ENCODE data around the gene KRTAP23-1.

The KRTAP23-1 gene, protein sequence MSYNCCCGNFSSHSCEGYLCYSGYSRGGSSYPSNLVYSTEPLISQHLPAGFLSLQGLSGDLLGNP

DNA sequence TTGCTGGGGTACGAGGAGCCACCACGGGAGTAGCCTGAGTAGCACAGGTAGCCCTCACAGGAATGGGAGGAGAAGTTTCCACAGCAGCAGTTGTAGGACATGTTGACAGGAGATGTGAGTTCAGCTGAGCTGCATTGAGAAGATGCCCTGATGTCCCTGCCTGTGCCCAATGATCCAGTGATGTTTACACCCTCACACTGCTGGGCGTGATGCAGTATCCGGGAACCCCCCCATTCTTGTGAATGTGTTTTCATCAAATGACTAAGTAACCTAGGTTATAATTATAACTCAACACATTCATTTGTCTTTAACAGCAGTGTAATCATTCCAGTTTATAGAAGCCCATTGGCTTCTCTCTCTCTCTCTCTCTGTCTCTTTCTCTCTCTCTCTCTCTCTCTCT is at the start of gene KRTAP23-1:
KRTAP23-1 (minus strand) TSS at position 101 of the 400 bp plus-strand sequence; CDS start at position 101, 0 bp downstream.
- DNase-seq: no peak

- DNase-seq: no peak
Measured at GRCh38 chr21:30395731-30396130, 47.3 kb upstream of the KRTAP23-1 start, which contains the start of gene KRTAP13-1. Gene KRTAP13-1, plus strand, starts transcription at chr21:30396031. Its CDS starts 56 bp downstream, at chr21:30396087.

- no peak for DNase-seq
Measured at GRCh38 chr21:30391492-30392025, 43.2 kb upstream of the KRTAP23-1 start.

- DNase-seq: no peak
Measured at GRCh38 chr21:30382201-30382600, 33.8 kb upstream of the KRTAP23-1 start.

DNA sequence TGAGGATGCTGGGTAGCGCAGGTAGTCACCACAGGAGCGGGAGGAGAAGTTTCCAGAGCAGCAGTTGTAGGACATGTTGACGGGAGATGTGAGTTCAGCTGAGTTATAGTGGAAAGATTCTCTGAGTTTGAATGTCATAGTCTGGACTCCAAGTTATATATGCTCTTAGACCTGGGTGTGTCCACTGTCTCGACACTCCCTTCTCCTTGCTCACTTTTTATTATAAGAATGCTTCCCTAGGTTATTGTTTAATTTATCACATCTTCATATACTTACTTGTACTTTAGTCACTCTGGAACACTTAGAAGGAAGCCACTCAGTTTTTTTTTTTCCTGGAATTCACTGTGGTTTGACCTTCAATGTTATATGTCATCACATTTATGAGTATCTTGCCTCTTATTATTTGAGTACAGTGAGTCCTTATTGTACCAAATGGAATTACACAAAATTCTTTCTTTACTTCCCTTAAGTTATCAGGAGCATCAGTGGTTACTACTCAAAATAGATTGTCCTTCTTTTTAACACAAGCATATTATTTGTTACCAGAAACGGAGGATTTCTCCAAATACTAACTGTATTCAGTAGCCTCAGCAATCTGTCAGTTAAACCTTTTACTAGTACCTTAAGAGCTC is 23.8 kb upstream of the KRTAP23-1 start, which contains the start of gene KRTAP13-2:
KRTAP13-2 (minus strand) TSS at position 133 of the 632 bp plus-strand sequence; CDS start at position 75, 58 bp downstream.
- DNase-seq: no peak

DNA sequence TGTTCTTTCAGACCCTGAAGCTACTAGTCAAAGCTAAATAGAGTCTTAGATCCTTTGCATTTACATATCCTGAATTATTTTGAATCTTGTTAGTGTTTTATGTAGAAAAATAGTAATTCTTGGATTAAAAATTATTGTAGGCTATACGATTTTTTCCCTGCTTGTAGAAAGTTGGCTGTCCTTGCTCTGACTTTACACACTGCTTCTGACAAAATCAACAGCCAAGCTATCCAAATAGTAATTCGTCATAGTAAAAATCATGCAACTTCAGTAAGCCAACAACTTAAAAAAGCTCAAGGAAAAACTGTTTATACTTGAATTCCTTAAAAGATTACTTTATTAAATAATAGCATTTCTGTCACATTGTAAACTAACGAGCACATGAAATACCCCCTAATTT is 7.5 kb upstream of the KRTAP23-1 start:
- DNase-seq: no peak

GRCh38 chr21:30354308-30355005 is 6.1 kb upstream of the KRTAP23-1 start:
- DNase-seq: no peak

DNA sequence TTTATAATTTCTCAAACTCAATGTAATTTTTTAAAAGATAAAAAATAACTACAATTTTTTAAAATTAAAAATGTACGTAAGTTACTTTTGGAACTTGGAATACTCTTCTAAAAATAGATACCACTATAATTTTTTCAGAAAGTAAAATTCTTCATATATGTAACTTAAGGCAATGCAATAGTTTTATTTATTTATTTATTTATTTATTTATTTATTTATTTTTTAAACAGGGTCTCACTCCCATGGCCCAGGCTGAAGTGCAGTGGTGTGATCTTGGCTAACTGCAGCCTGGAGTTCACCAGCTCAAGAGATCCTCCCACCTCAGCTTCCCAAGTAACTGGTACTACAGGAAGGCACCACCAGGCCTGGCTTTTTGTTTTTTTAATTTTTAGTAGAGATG is 3.1 kb upstream of the KRTAP23-1 start:
- DNase-seq: no peak

- no peak for DNase-seq
Measured at GRCh38 chr21:30349572-30349971, 1.2 kb upstream of the KRTAP23-1 start.

GRCh38 chr21:30345014-30345413 is 3.4 kb downstream of the KRTAP23-1 start:
- no peak for DNase-seq

GRCh38 chr21:30340714-30341573 is 7.5 kb downstream of the KRTAP23-1 start:
- DNase-seq: no peak

DNA sequence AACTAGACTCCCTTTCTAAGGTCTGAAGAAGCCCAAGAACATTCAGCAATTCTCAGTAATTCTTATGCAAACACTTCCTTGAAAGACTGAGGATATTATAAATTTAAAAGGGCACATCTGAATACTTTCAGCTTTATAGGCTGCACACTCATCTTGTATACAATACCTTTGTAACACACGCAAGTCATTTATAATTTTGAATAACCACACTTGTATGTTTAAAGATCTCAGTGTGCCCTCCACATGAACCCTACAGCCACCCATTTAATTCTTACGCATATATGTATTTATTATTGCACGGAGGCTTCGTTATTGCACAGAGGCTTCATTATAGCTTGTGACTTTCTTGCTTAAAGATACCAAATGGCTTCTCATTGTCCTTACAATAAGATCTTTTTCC is 9.7 kb downstream of the KRTAP23-1 start:
- no peak for DNase-seq

GRCh38 chr21:30337772-30338171 is 10.6 kb downstream of the KRTAP23-1 start:
- DNase-seq: no peak

DNA sequence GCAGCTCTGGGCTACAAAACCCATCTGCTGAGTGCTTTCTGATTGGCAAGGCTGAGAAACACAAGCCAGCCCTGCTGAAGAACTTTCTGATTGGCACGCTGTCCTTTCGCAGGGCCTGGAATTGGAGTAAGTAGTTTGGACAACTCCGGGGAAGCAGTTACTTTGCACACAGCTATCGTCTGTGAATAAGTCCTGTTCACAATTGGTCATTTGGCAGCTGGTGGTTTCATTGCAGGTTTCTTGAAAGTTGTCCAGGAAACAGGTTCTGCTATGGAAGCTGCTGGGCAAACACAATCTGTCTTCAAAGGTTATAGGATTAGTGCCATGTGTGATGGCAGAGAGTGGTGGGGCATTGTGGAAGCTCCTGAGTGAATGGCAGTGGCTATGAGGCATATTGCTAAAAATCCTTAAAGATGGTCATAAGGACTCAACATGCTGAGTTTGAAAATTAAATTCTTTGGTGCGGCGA is 11.1 kb downstream of the KRTAP23-1 start, which contains the start of gene KRTAP27-1:
KRTAP27-1 (minus strand) TSS at position 419 of the 469 bp plus-strand sequence; CDS start at position 393, 26 bp downstream.
- no peak for DNase-seq

GRCh38 chr21:30336596-30336995 is 11.8 kb downstream of the KRTAP23-1 start:
- DNase-seq: no peak

DNA sequence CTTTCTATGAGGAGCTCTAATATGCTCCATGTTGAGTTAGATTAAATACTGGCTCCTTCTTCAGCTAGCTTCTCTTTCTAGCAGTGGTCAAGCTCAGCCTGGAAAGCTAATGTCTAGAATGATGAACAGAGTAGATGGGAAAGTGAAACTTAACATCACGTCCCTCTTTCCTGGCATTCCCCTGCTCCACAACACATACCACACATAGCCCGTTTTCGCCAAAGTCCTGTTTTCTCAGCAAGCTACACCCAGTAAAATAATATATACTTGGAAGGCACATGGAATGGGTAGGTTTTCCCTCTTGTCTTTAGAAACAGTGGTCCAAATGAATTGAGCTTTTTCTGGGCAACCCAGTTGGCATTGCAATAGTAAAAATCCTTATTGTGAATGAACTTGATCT is 14.7 kb downstream of the KRTAP23-1 start:
- no peak for DNase-seq

DNA sequence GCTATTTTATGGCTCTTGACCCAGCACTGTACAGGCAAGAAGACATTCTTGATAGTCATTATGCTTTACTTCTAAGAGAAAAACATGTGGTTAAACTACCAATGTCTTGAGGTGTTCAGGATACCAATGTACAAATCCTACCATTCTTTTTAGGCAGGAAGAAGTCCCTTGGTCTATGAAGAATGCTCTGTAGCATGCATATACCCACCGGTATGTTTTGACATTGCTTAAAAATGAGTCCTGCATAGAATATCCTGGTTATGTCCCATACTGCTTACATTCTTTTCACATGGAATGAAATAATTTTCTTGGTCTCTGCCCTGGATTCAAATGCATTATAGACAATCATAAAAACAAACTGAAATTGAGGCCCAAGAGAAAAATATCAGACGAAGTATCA is 15.7 kb downstream of the KRTAP23-1 start:
- DNase-seq: no peak

GRCh38 chr21:30329203-30329875 is 19.1 kb downstream of the KRTAP23-1 start:
- no peak for DNase-seq

GRCh38 chr21:30326390-30326789 is 22.0 kb downstream of the KRTAP23-1 start:
- DNase-seq: no peak

DNA sequence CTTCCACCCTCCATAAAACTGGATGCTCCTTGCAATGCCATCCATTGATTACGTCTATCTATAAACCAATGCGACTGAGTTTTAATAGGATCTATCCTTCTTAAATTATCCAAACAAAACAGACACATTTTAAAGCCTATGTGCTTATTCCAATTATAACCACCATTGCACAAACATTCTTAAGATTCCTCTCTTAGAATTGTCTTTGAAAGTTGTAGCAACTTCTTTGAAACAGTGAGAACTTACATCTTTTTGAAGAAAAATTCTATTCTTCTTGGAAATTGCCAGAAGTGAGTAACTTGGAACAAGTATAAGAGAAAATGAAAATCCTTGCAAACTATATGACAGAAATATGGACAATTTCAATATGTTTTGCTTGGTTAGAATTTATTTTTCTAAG is 28.2 kb downstream of the KRTAP23-1 start, which contains the start of gene KRTAP26-1:
KRTAP26-1 (minus strand) TSS at position 101 of the 400 bp plus-strand sequence. CDS start 280 bp downstream, outside the sequence.
- no peak for DNase-seq

- DNase-seq: no peak
Measured at GRCh38 chr21:30315701-30316100, 32.7 kb downstream of the KRTAP23-1 start.

DNA sequence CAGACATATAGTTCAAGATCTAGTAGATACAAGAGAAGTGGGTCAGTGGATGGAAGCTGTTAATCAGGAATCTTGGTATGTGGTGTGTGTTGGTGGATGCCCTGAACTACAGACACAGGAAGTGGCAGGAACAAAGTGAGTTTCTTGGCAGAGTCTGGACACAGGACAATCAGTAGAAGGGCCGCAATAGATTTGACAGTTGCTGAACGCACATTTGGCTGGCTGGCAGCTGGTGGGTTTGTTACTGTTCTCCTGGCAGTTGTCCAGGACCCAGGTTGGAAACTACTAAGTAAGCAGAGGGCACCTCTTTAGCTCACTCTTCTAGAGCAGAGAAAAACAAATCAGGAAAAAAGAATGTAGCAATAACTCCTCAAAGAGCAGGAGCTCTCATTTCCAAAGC is 41.5 kb downstream of the KRTAP23-1 start:
- DNase-seq: no peak

All from NCI-H2227 treated with DMSO at 0.1 percent for 48 hours (cell line).